Dendritic cell treated with granulocyte-macrophage colony-stimulating factor and Interleukin-4, amounts not matched to agents 40 ng/mL and 50 ng/mL, for 4 days (primary cell): ENCODE results near the gene RPAP2.
"Not testable (repeated sequence)": the region's sequence is repeated elsewhere in the genome, so short reads cannot be mapped to it uniquely, and the experiment has no call there.

Source experiments
- H3K27ac Mint-ChIP-seq: one replicate; pipeline ENCODE4 v1.8.0; 2022; ENCODE audit warnings: mild to moderate bottlenecking, mixed read lengths
- H3K27me3 Mint-ChIP-seq: one replicate; pipeline ENCODE4 v1.8.0; 2022; ENCODE audit warnings: mild to moderate bottlenecking, mixed read lengths
- H3K36me3 Mint-ChIP-seq: one replicate; pipeline ENCODE4 v1.8.0; 2022; ENCODE audit warnings: low read depth, mixed read lengths
- H3K4me1 Mint-ChIP-seq: one replicate; pipeline ENCODE4 v1.8.0; 2022; ENCODE audit warnings: low read depth, mixed read lengths
- H3K4me3 Mint-ChIP-seq: one replicate; pipeline ENCODE4 v1.8.0; 2022; ENCODE audit warnings: mild to moderate bottlenecking, moderate library complexity, mixed read lengths
- H3K9me3 Mint-ChIP-seq: one replicate; pipeline ENCODE4 v1.8.0; 2022; ENCODE audit warnings: mixed read lengths
- intact Hi-C: fragments of 100-400 bp; cut with micrococcal nuclease; formaldehyde crosslinking; loops from one replicate; pipeline ENCODE4 v1.15.0; 2022

The RPAP2 gene

DNA sequence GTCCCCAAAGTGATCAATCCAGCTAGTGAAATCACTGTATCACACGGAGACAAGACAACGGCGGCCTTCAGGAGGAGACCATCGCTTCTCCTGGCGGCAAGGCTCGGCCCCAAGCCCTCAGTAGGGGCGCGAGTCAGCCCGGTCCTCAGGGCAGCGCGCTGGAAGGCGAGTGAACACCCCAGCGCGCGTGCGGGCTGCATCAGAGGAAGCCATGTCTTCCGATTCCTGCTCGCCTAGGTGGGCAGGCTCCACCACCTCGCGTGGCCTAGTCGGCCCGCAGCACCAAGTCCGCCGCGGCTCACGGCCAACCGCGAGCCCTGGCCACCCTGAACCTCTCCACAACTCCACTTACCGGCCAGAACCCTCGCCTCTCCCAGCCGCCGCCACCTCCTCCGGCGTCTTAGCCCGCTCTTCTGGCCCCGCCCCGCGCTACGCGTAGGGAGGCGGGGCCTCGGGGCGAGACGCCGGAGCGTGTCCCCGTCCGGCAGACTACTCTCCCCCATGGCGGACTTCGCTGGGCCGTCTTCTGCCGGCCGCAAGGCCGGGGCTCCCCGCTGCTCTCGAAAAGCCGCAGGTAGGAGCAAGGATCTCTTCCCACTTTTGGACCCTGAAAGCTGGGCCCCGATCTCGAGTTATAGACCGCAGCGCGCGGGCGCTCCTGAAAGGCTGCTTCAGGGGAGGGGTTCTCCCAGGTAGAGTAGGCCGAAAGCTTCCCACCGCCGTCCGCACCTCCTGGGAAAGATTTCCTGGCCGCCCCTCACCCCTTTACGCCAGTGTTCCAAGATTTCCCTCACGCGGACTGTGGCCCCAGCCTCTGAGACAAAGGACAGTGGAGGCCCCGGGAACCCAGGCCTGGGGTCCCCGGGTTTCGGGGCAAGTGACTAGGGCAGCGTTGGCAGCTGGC is at the start of gene RPAP2, which contains the start of gene GLMN:
Gene RPAP2, plus strand, starts transcription at position 487 of the 904 bp plus-strand sequence. Its CDS starts 15 bp downstream, at position 502.
Gene GLMN, minus strand, starts transcription at position 415 of the 904 bp plus-strand sequence. CDS start 988 bp downstream, outside the sequence.
- intact Hi-C loops: loop anchor here (5.0 to 10.0 kb wide), 3 partner anchors 163 to 794 kb away; partner anchors contain the start of genes BTBD8 and CDC7
- H3K4me1 Mint-ChIP-seq: peaks cover 27% of the 10 kb centered on the region
- H3K27ac Mint-ChIP-seq: peak within 1 kb of the TSS; percentile 97
- H3K36me3 Mint-ChIP-seq: peaks cover 26% of the 10 kb centered on the region
- no peaks in the 10 kb centered on the region for H3K9me3 Mint-ChIP-seq
- H3K4me3 Mint-ChIP-seq: peak within 1 kb of the TSS; percentile 97
- no peaks in the 10 kb centered on the region for H3K27me3 Mint-ChIP-seq

DNA sequence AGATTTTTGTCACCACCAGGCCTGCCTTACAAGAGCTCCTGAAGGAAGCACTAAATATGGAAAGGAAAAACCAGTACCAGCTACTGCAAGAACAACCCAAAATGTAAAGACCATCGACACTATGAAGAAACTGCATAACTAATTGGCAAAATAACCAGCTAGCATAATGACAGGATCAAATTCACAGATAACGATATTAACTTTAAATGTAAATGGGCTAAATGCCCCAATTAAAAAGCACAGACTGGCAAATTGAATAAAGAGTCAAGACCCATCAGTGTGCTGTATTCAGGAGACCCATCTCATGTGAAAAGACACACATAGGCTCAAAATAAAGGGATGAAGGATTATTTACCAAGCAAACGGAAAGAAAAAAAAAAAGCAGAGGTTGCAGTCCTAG is 44.1 kb upstream of the RPAP2 start:
- H3K27ac Mint-ChIP-seq, H3K4me1 Mint-ChIP-seq, H3K4me3 Mint-ChIP-seq, intact Hi-C loops, H3K27me3 Mint-ChIP-seq: not testable (repeated sequence)
- Mint-ChIP-seq H3K36me3 (peaks cover 62% of the 10 kb centered on the region), H3K9me3 (peaks cover 31% of the 10 kb centered on the region)

GRCh38 chr1:92259350-92259749 is 39.5 kb upstream of the RPAP2 start:
- Mint-ChIP-seq H3K9me3 (peaks cover 19% of the 10 kb centered on the region), H3K36me3 (peaks cover 81% of the 10 kb centered on the region), H3K4me3 (no peak overlapping the region), H3K4me1 (no peaks in the 10 kb centered on the region), H3K27ac (no peak overlapping the region), H3K27me3 (no peaks in the 10 kb centered on the region)
- intact Hi-C loops: no loop called here

DNA sequence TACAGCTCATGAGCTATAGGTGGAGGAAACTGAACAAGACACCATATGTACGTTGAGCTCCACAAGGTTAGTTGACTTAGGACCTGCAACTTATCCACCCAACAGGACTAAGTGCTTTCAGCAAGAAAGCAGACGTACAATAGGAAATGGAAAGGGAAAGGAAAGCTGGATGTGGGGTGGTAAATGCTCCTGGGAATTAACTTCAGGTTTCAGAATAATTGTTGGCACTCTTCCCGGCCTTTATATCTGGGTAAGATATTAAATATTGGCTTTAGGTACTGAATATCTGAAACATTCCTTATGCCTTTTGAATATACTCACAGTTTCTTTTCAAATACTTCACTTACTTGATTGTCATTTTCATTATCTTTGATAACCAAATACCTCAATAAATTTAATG is 36.3 kb upstream of the RPAP2 start:
- H3K4me1 Mint-ChIP-seq: no peaks in the 10 kb centered on the region
- no peak overlapping the region for H3K4me3 Mint-ChIP-seq
- intact Hi-C loops: no loop called here
- no peak overlapping the region for H3K27ac Mint-ChIP-seq
- no peaks in the 10 kb centered on the region for H3K9me3 Mint-ChIP-seq
- H3K36me3 Mint-ChIP-seq: peaks cover 65% of the 10 kb centered on the region
- H3K27me3 Mint-ChIP-seq: no peaks in the 10 kb centered on the region

DNA sequence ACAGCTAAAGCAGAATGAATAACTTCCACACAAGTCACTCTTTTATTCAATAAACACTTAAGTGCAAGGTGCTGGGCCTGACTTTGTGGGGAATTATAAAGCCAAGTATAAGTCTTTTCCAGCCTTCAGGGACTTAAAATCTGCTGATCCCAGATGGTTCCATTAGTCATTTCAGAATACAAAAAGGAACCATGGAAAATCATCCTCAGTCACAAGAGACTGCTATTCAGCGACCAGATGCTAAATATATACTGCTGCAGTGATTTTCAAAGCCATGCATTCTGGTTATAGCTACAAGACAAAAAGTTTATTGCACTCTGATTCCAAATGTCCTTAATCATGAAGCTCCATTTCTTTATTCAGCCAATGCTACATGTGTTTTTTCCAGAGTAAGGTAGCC is 25.8 kb upstream of the RPAP2 start:
- Mint-ChIP-seq H3K36me3 (peaks cover 42% of the 10 kb centered on the region), H3K27ac (no peak overlapping the region), H3K4me1 (no peaks in the 10 kb centered on the region), H3K27me3 (no peaks in the 10 kb centered on the region), H3K9me3 (no peaks in the 10 kb centered on the region), H3K4me3 (no peak overlapping the region)
- intact Hi-C loops: no loop called here

DNA sequence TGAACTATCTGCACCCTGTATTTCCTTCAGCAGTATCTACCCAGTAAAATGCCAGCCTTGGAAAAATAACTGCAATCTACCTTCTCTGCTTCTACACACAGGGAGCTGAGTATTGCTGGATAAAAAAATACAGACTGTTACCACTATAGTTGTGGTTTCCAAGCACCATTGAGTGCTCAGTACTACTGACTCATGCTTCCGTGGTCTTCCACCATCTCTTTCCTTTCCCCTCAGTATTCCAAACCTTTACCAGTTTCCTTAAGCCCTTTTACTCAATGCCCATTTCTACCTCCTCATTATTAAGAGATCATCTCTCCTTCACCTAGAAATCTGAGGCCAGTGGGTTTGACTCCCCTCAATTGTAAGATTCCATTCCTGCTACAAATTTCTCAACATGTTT is 23.9 kb upstream of the RPAP2 start:
- Mint-ChIP-seq H3K4me1 (no peaks in the 10 kb centered on the region), H3K36me3 (peaks cover 50% of the 10 kb centered on the region), H3K27me3 (no peaks in the 10 kb centered on the region), H3K4me3 (no peak overlapping the region), H3K27ac (no peak overlapping the region), H3K9me3 (no peaks in the 10 kb centered on the region)
- intact Hi-C loops: no loop called here

DNA sequence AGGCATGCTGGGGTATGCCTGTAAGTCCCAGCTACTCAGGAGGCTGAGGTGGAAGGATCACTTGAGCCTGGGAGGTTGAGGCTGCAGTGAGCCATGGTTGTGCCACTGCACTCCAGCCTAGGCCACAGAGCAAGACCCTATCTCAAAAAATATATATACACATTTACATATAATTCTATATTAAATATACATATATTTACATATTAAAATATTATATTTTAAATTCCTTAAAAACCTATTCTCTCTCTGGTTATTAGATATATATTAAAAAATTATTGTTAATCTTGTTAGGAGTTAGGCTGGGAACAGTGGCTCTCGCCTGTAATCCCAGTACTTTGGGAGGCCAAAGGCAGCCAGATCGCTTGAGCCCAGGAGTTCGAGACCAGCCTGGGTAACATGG is 22.8 kb upstream of the RPAP2 start:
- intact Hi-C loops: no loop called here
- H3K27me3 Mint-ChIP-seq: no peaks in the 10 kb centered on the region
- peaks cover 61% of the 10 kb centered on the region for H3K36me3 Mint-ChIP-seq
- no peaks in the 10 kb centered on the region for H3K9me3 Mint-ChIP-seq
- H3K27ac Mint-ChIP-seq: no peak overlapping the region
- no peaks in the 10 kb centered on the region for H3K4me1 Mint-ChIP-seq
- no peak overlapping the region for H3K4me3 Mint-ChIP-seq

DNA sequence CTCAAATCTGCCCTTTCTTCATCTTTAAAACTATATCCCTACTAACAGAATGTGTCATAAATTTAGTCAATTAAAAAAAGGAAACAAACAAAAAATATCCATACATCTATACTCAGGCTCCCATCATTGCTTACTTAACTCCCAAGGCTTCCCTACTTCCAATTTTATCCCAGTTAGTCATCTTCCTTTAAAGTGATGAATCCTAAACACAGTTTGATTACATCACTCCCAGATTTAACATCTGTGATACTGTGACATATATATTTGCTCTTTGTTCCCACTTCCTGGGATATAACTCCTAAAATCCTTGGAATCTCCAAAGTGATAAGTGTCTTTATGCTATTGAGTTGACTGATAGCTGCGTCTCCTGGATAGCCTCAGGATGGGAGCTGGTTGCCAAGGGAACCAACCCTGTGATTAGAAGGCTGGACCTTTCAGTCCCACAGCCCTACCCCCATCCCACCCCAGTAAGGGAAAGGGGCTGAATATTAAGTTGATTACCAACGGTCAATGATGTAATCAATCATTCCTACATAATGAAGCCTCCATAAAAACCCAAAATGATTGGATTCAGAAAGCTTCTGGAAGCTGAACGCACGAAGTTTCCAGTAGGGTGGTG is 21.6 kb upstream of the RPAP2 start:
- H3K4me3 Mint-ChIP-seq: no peak overlapping the region
- no peaks in the 10 kb centered on the region for H3K9me3 Mint-ChIP-seq
- peaks cover 72% of the 10 kb centered on the region for H3K36me3 Mint-ChIP-seq
- H3K4me1 Mint-ChIP-seq: no peaks in the 10 kb centered on the region
- intact Hi-C loops: no loop called here
- H3K27ac Mint-ChIP-seq: no peak overlapping the region
- no peaks in the 10 kb centered on the region for H3K27me3 Mint-ChIP-seq

DNA sequence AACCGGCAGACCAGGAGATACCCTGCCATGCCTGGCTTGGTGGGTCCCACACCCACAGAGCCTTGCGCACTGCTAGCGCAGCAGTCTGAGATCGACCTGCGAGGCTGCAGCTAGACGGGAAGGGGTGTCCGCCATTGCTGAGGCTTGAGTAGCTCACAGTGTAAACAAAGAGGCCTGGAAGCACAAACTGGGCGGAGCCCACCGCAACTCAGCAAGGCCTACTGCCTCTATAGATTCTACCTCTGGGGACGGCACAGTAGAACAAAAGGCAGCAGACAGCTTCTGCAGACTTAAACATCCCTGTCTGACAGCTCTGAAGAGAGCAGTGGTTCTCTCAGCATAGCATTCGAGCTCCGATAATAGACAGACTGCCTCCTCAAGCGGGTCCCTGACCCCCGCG is 19.1 kb upstream of the RPAP2 start:
- not testable (repeated sequence) for H3K27me3 Mint-ChIP-seq, H3K4me1 Mint-ChIP-seq, H3K9me3 Mint-ChIP-seq, H3K27ac Mint-ChIP-seq, H3K4me3 Mint-ChIP-seq
- intact Hi-C loops: loop anchor here (10.0 kb wide), 1 partner anchor 995 kb away; no protein-coding TSS in a partner anchor
- peaks cover 88% of the 10 kb centered on the region for H3K36me3 Mint-ChIP-seq

DNA sequence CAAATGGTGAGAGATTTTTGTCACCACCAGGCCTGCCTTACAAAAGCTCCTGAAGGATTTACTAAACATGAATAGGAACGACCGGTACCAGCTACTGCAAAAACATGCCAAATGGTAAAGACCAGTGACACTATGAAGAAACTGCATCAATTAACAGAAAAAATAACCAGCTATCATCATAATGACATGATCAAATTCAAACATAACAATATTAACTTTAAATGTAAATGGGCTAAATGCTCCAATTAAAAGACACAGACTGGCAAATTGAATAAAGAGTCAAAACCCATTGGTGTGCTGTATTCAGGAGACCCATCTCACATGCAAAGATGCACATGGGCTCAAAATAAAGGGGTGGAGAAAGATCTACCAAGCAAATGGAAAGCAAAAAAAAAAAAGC is 17.4 kb upstream of the RPAP2 start:
- peaks cover 88% of the 10 kb centered on the region for H3K36me3 Mint-ChIP-seq
- H3K4me3 Mint-ChIP-seq, H3K4me1 Mint-ChIP-seq, H3K9me3 Mint-ChIP-seq, H3K27me3 Mint-ChIP-seq, H3K27ac Mint-ChIP-seq: not testable (repeated sequence)
- intact Hi-C loops: loop anchor here (10.0 kb wide), 1 partner anchor 997 kb away; no protein-coding TSS in a partner anchor

GRCh38 chr1:92291372-92291999 is 7.4 kb upstream of the RPAP2 start:
- Mint-ChIP-seq H3K27me3 (no peaks in the 10 kb centered on the region), H3K9me3 (no peaks in the 10 kb centered on the region), H3K4me3 (no peak overlapping the region), H3K4me1 (peaks cover 14% of the 10 kb centered on the region), H3K36me3 (peaks cover 23% of the 10 kb centered on the region), H3K27ac (no peak overlapping the region)
- intact Hi-C loops: loop anchor here (1.0 to 10.0 kb wide), 2 partner anchors 293 to 787 kb away; partner anchors contain the start of gene CDC7

- H3K4me3 Mint-ChIP-seq: peak overlapping the region; percentile 97
- H3K27ac Mint-ChIP-seq: peak overlapping the region; percentile 97
- H3K27me3 Mint-ChIP-seq: no peaks in the 10 kb centered on the region
- peaks cover 27% of the 10 kb centered on the region for H3K4me1 Mint-ChIP-seq
- peaks cover 30% of the 10 kb centered on the region for H3K36me3 Mint-ChIP-seq
- intact Hi-C loops: loop anchor here (5.0 to 10.0 kb wide), 3 partner anchors 164 to 793 kb away; partner anchors contain the start of genes BTBD8 and CDC7
- H3K9me3 Mint-ChIP-seq: no peaks in the 10 kb centered on the region
These were observed 666 bp upstream of the RPAP2 start for GRCh38 chr1:92298213-92298572.

- Mint-ChIP-seq H3K9me3 (no peaks in the 10 kb centered on the region), H3K4me3 (peak overlapping the region; percentile 97), H3K27ac (peak overlapping the region; percentile 97), H3K4me1 (peaks cover 26% of the 10 kb centered on the region), H3K27me3 (no peaks in the 10 kb centered on the region), H3K36me3 (peaks cover 30% of the 10 kb centered on the region)
- intact Hi-C loops: loop anchor here (5.0 to 10.0 kb wide), 3 partner anchors 163 to 795 kb away; partner anchors contain the start of genes BTBD8 and CDC7
These were observed 755 bp downstream of the RPAP2 start for GRCh38 chr1:92299477-92300150.
